Measurements from ENCODE around the gene AGER.

- TF ChIP-seq CTCF (conservative IDR thresholded peaks at IDR 0.05; ENCODE audit: low read length) (no peak), EZH2phosphoT487 (IDR thresholded peaks at IDR 0.05; ENCODE audit: borderline replicate concordance) (no peak)
Measured at GRCh38 chr6:32171234-32171633, 12.8 kb downstream of the AGER start.

Data from Loucy (cell line).